Right atrium auricular region (tissue), 2 donors: ENCODE data around the gene HIGD1A. TPM values are rescaled to one million over a fixed set of nuclear protein-coding genes. Genes with fewer than 3 reads are reported as not detected.

ENCODE experiments used
- DNase-seq: peaks from one replicate; pipeline ENCODE4 v3.0.0-alpha.2; 2019; ENCODE audit warnings: low spot score
- H3K27ac ChIP-seq, 2 donors: fragments of 200-600 bp; sonication (generic); 1 replicate in 1 of 2; 2 replicates in 1 of 2; pipeline ENCODE4 v1.5.1; 2016 to 2019
- H3K27me3 ChIP-seq, 2 donors: fragments of 200-600 bp; sonication (generic); one replicate each; pipeline versions ENCODE4 v1.5.1 to v1.6.0; 2017 to 2019
- H3K36me3 ChIP-seq: fragments of 200-600 bp; sonication (generic); one replicate; pipeline ENCODE4 v1.5.1; 2016
- H3K4me1 ChIP-seq, 2 donors: fragments of 200-600 bp; sonication (generic); one replicate each; pipeline versions ENCODE4 v1.5.1 to v1.6.0; 2017 to 2019
- H3K4me3 ChIP-seq, 2 donors: fragments of 200-600 bp; sonication (generic); 1 replicate in 1 of 2; 2 replicates in 1 of 2; pipeline ENCODE4 v1.5.1; 2017 to 2019; ENCODE audit warnings: mild to moderate bottlenecking in 1 of 2, moderate library complexity in 1 of 2
- H3K9me3 ChIP-seq, 2 donors: fragments of 200-600 bp; sonication (generic); one replicate each; pipeline ENCODE4 v1.5.1; 2019
- CTCF ChIP-seq, 2 donors: fragments of 200-600 bp; sonication (generic); IDR thresholded peaks; one replicate each; pipeline ENCODE4 v1.5.1; 2019; ENCODE audit warnings: antibody characterized with exemption in 2 of 2
- total RNA-seq, 2 donors: library from RNA; depleted of rRNA; stranded (reverse); fragments of >200 nt; gene quantifications; one replicate each; pipeline ENCODE4 v1.1.0, GENCODE V29; 2016

HIGD1A gene
- total RNA-seq, 2 donors from 2014 or later: 213 to 299 TPM

- H3K9me3 ChIP-seq: no peaks in the 10 kb centered on the region
- H3K27me3 ChIP-seq: no peaks in the 10 kb centered on the region
- peaks cover 0 to 13% of the 10 kb centered on the region in 2 donors for H3K4me1 ChIP-seq
- H3K4me3 ChIP-seq: no peak overlapping the region
- no peak for DNase-seq
- no peaks in the 10 kb centered on the region for H3K36me3 ChIP-seq
- no peak for TF ChIP-seq CTCF (IDR thresholded peaks at IDR 0.05)
- H3K27ac ChIP-seq: no peak overlapping the region
Observed at GRCh38 chr3:42771271-42771670, 33.0 kb downstream of the HIGD1A start.

DNA sequence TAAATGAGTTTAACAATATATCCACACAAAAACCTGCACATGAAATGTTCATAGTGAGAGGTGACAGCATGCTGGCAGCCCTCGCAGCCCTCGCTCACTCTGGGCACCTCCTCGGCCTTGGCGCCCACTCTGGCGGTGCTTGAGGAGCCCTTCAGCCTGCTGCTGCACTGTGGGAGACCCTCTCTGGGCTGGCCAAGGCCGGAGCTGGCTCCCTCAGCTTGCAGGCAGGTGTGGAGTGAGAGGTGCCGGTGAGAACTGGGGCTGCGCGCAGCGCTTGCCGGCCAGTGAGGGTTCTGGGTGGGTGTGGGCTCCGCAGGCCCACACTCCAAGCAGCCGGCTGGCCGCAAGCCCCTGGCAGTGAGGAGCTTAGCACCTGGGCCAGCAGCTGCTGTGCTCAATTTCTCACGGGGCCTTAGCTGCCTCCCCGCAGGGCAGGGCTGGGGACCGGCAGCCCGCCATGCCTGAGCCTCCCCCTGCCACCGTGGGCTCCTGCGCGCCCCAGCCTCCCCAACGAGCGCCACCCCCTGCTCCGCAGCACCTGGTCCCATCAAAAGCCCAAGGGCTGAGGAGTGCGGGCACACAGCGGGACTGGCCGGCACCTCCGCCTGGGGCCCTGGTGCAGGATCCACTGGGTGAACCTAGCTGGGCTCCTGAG, 34.7 kb downstream of the HIGD1A start:
- peak; percentile 32 for DNase-seq
- no peak for TF ChIP-seq CTCF (IDR thresholded peaks at IDR 0.05)
- no peaks in the 10 kb centered on the region for H3K36me3 ChIP-seq
- no peak overlapping the region for H3K4me3 ChIP-seq
- H3K27me3 ChIP-seq: no peaks in the 10 kb centered on the region
- peaks cover 0 to 13% of the 10 kb centered on the region in 2 donors for H3K4me1 ChIP-seq
- no peak overlapping the region for H3K27ac ChIP-seq
- no peaks in the 10 kb centered on the region for H3K9me3 ChIP-seq

- no peak overlapping the region for H3K27ac ChIP-seq
- H3K9me3 ChIP-seq: no peaks in the 10 kb centered on the region
- H3K4me1 ChIP-seq: no peaks in the 10 kb centered on the region
- peak; percentile 2 for DNase-seq
- no peaks in the 10 kb centered on the region for H3K27me3 ChIP-seq
- no peak for TF ChIP-seq CTCF (IDR thresholded peaks at IDR 0.05)
- no peaks in the 10 kb centered on the region for H3K36me3 ChIP-seq
- H3K4me3 ChIP-seq: no peak overlapping the region
Observed at GRCh38 chr3:42764561-42765295, 39.6 kb downstream of the HIGD1A start.

DNA sequence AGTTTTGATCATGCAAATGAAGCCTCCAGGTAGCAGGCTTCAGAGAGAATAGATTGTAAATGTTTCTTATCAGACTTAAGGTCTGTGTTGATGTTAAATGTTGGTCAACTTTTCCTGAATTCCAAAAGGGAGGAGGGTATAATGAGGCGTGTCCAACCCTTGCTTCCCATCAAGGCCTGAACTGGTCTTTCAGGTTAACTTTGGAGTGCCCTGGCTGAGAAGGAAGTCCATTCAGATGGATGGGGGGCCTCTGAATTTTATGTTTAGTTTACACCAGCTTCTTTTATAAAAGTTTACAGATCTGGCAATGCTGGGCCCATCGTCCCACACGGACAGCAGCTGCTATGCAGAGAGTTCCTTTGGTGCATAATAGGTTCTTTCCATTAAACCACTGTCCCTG, 40.2 kb downstream of the HIGD1A start:
- no peaks in the 10 kb centered on the region for H3K27me3 ChIP-seq
- TF ChIP-seq CTCF (IDR thresholded peaks at IDR 0.05): no peak
- H3K4me1 ChIP-seq: no peaks in the 10 kb centered on the region
- H3K27ac ChIP-seq: no peak overlapping the region
- no peaks in the 10 kb centered on the region for H3K9me3 ChIP-seq
- no peak overlapping the region for H3K4me3 ChIP-seq
- no peaks in the 10 kb centered on the region for H3K36me3 ChIP-seq
- DNase-seq: no peak

DNA sequence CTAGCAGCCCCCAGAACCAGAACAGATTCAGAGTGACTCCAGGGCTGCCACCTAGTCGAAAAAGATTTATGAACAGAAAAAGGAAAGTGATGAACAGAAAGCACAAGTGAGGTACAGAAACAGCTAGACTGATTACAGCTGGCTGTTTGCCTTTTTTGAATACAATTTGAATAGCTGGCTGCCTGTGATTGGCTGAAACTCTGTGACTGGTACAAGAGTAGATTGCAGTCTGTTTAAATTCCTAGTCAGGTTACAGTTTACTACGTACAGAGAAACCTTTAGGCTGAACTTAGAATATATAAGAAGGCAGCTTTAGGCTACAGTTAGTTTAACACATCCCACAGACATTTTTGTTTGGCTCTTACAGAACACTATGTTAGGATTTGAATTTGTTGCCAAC, 41.3 kb downstream of the HIGD1A start:
- no peaks in the 10 kb centered on the region for H3K4me1 ChIP-seq
- H3K27ac ChIP-seq: no peak overlapping the region
- TF ChIP-seq CTCF (IDR thresholded peaks at IDR 0.05): no peak
- H3K36me3 ChIP-seq: no peaks in the 10 kb centered on the region
- no peaks in the 10 kb centered on the region for H3K9me3 ChIP-seq
- H3K4me3 ChIP-seq: no peak overlapping the region
- peak; percentile 18 for DNase-seq
- H3K27me3 ChIP-seq: no peaks in the 10 kb centered on the region
